ENCODE measurements around the gene TIMM23.

The TIMM23 gene

DNA sequence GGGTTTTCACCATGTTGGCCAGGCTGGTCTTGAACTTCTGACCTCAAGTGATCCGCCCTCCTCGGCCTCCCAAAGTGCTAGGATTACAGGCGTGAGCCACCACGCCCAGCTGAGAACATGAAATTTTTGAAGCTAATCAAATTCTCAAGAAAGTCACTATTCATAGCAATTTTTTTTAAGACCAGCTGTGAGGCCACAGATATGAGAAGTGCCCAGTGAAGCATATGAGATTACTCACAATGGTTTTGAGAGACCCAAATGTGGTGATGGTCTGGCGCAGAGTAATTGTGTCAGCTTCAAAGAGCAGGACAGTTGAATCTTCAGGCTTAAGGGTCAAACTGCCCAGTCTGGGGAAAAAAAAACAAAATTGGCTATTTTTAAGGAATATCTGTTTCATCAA, 41.9 kb downstream of the TIMM23 start:
- in situ Hi-C loops (cut with MboI; ENCODE audit: low pct_unique_long_range_greater_than_20kb, low sequenced_read_pairs, unreplicated experiment), result no loop called here
- no peak for DNase-seq (ENCODE audit: low spot score)
- TF ChIP-seq, protein P1, sequence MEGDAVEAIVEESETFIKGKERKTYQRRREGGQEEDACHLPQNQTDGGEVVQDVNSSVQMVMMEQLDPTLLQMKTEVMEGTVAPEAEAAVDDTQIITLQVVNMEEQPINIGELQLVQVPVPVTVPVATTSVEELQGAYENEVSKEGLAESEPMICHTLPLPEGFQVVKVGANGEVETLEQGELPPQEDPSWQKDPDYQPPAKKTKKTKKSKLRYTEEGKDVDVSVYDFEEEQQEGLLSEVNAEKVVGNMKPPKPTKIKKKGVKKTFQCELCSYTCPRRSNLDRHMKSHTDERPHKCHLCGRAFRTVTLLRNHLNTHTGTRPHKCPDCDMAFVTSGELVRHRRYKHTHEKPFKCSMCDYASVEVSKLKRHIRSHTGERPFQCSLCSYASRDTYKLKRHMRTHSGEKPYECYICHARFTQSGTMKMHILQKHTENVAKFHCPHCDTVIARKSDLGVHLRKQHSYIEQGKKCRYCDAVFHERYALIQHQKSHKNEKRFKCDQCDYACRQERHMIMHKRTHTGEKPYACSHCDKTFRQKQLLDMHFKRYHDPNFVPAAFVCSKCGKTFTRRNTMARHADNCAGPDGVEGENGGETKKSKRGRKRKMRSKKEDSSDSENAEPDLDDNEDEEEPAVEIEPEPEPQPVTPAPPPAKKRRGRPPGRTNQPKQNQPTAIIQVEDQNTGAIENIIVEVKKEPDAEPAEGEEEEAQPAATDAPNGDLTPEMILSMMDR (IDR thresholded peaks at IDR 0.05; ENCODE audit: extremely low read depth, insufficient read depth, missing control alignments), result no peak

GRCh38 chr10:46014683-46015405, 42.6 kb downstream of the TIMM23 start:
- in situ Hi-C loops (cut with MboI; ENCODE audit: low pct_unique_long_range_greater_than_20kb, low sequenced_read_pairs, unreplicated experiment), result no loop called here
- TF ChIP-seq, protein P1 (IDR thresholded peaks at IDR 0.05; ENCODE audit: extremely low read depth, insufficient read depth, missing control alignments), result no peak
- no peak for DNase-seq (ENCODE audit: low spot score)

- DNase-seq (ENCODE audit: low spot score), result no peak
- in situ Hi-C loops (cut with MboI; ENCODE audit: low pct_unique_long_range_greater_than_20kb, low sequenced_read_pairs, unreplicated experiment), result no loop called here
- TF ChIP-seq, protein P1 (IDR thresholded peaks at IDR 0.05; ENCODE audit: extremely low read depth, insufficient read depth, missing control alignments), result no peak
Measured at GRCh38 chr10:46016190-46016589, 43.9 kb downstream of the TIMM23 start.

GRCh38 chr10:46016811-46017210, 44.5 kb downstream of the TIMM23 start:
- in situ Hi-C loops (cut with MboI; ENCODE audit: low pct_unique_long_range_greater_than_20kb, low sequenced_read_pairs, unreplicated experiment), result no loop called here
- DNase-seq (ENCODE audit: low spot score), result no peak

GRCh38 chr10:46017733-46018132, 45.4 kb downstream of the TIMM23 start:
- in situ Hi-C loops (cut with MboI; ENCODE audit: low pct_unique_long_range_greater_than_20kb, low sequenced_read_pairs, unreplicated experiment), result no loop called here
- no peak for DNase-seq (ENCODE audit: low spot score)

More at GRCh38 chr10:46016811-46017210, 44.5 kb downstream of the TIMM23 start:
- TF ChIP-seq, protein P1 (IDR thresholded peaks at IDR 0.05; ENCODE audit: extremely low read depth, insufficient read depth, missing control alignments), result no peak

GRCh38 chr10:46018453-46019176, 46.3 kb downstream of the TIMM23 start:
- TF ChIP-seq, protein P1 (IDR thresholded peaks at IDR 0.05; ENCODE audit: extremely low read depth, insufficient read depth, missing control alignments), result no peak
- DNase-seq (ENCODE audit: low spot score), result no peak
- in situ Hi-C loops (cut with MboI; ENCODE audit: low pct_unique_long_range_greater_than_20kb, low sequenced_read_pairs, unreplicated experiment), result no loop called here

More at GRCh38 chr10:46017733-46018132, 45.4 kb downstream of the TIMM23 start:
- TF ChIP-seq, protein P1 (IDR thresholded peaks at IDR 0.05; ENCODE audit: extremely low read depth, insufficient read depth, missing control alignments), result no peak
